Aorta (tissue), 5 donors: Measurements from ENCODE around the gene BMP3. TPM values are rescaled to one million over a fixed set of nuclear protein-coding genes. Genes with fewer than 3 reads are reported as not detected.

Experiments
- ATAC-seq: fragments of 200-7000 bp; cut with Tn5 transposase; one replicate; pipeline ENCODE4 v1.9.1; 2022; ENCODE audit warnings: moderate library complexity; ENCODE audit not compliant: low FRiP score
- DNase-seq, 2 donors: peaks; one replicate each; pipeline ENCODE4 v3.0.0-alpha.2; 2020
- H3K27ac ChIP-seq, 2 donors: one replicate each; pipeline ENCODE4 v1.5.1; 2013; ENCODE audit warnings: low read length in 2 of 2, mild to moderate bottlenecking in 2 of 2, moderate library complexity in 2 of 2, control low read depth in 1 of 2, inconsistent platforms in 1 of 2, low read depth in 1 of 2
- H3K27me3 ChIP-seq, 2 donors: one replicate each; pipeline ENCODE4 v1.6.1; 2013; ENCODE audit warnings: control low read depth in 1 of 2, low read length in 1 of 2, mild to moderate bottlenecking in 1 of 2, moderate library complexity in 1 of 2; ENCODE audit not compliant: insufficient read depth in 2 of 2, control insufficient read depth in 1 of 2
- H3K36me3 ChIP-seq, 2 donors: one replicate each; pipeline ENCODE4 v1.6.1; 2013; ENCODE audit warnings: control low read depth in 1 of 2, low read length in 1 of 2, mild to moderate bottlenecking in 1 of 2; ENCODE audit not compliant: insufficient read depth in 2 of 2, control insufficient read depth in 1 of 2
- H3K4me1 ChIP-seq, 2 donors: one replicate each; pipeline ENCODE4 v1.6.1; 2013; ENCODE audit warnings: low read length in 2 of 2, control low read depth in 1 of 2, mild to moderate bottlenecking in 1 of 2, moderate library complexity in 1 of 2; ENCODE audit not compliant: insufficient read depth in 2 of 2, control insufficient read depth in 1 of 2
- H3K4me3 ChIP-seq, 2 donors: one replicate each; pipeline ENCODE4 v1.5.1; 2013; ENCODE audit warnings: low read length in 2 of 2, control low read depth in 1 of 2, mild to moderate bottlenecking in 1 of 2
- H3K9me3 ChIP-seq: one replicate; pipeline ENCODE4 v1.6.1; 2013; ENCODE audit warnings: mild to moderate bottlenecking, low read length; ENCODE audit not compliant: control insufficient read depth
- WGBS, 2 donors: extraction: QIAGEN DNeasy Blood & Tissue Kit; methylation state at CpG; one replicate each; pipeline ENCODE4 v1.1.7; 2013; 5-methylcytosine and 5-hydroxymethylcytosine counted together
- intact Hi-C, 2 donors: fragments of 100-400 bp; cut with DNase I; formaldehyde crosslinking; loops; one replicate each; pipeline versions ENCODE4 v1.14.2 to v1.15.0; 2022
- polyA plus RNA-seq, 2 donors: library from polyadenylated mRNA; stranded (reverse); fragments of 200-250 nt; gene quantifications; one replicate each; pipeline ENCODE4 v1.2.3, GENCODE V29; 2013
- total RNA-seq, 2 donors: library from RNA; stranded (reverse); fragmentation: NEBNext Ultra II Directional; extraction: Animal tissue kit (Norgen Biotek cat#: 25700); gene quantifications; one replicate each; pipeline ENCODE4 v1.2.1, GENCODE V29; 2021
- donor health status: healthy with polysubstance abuse.
- donor health status: Bipolar disorder and iron deficiency.
- donor health status: DM: no; HTN: no; CAD: no.
- donor health status: DM: no; HTN: no; CAD: no.
- donor health status: DM: yes; HTN: yes; CAD: no.

BMP3 gene
- total and polyA plus RNA-seq, 4 donors, result 0.19 to 1.3 (median 0.50) TPM; not detected in 1

DNA sequence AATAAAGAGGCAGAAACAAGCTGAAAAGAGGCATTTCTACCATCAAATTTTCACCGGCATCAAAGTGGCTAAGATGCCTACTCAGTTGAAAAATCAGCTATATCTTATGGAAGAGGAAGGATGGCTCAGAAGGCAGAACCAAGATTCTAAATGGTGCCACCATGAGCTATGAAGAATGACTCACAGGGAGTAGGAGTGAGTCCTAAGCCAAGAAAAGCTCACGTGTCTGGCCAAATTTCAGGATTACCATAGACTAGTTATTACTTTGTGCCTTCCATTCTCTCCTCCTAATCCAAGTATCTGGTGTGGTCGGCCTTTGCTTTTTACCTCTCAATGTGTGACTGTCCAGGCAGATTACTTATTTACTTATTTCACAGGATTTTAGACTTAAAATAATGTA lies 54.8 kb downstream of the BMP3 start:
- no peaks in the 10 kb centered on the region for H3K36me3 ChIP-seq
- ATAC-seq, result no peak
- DNase-seq, result no peak
- WGBS, 2 donors, result 72 to 73% methylated on average over 3 of the region's 3 CpGs
- H3K27me3 ChIP-seq, result no peaks in the 10 kb centered on the region
- H3K9me3 ChIP-seq, result no peaks in the 10 kb centered on the region
- intact Hi-C loops, result no loop called here
- H3K27ac ChIP-seq, result no peak overlapping the region
- no peaks in the 10 kb centered on the region for H3K4me1 ChIP-seq
- no peak overlapping the region for H3K4me3 ChIP-seq

DNA sequence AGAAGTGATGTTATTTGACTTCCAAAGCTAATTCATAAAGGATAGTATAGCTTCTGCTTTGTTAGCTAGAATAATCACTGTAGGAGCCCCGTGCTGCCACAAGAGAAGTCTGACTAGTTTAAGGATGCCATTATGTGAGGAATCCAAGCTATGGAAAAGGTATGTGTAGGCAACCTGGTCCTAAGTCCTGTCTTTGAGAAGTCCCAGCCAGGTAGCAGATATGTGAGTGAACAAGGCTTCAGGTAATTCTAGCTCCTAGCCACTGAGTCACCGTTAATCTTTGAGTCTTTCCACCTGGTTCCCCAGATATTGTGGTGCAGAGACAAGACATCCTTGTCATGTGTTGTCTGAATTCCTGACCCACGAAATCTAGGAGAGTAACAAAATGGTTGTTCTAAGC lies 55.5 kb downstream of the BMP3 start:
- H3K27ac ChIP-seq, result no peak overlapping the region
- H3K4me1 ChIP-seq, result no peaks in the 10 kb centered on the region
- H3K27me3 ChIP-seq, result no peaks in the 10 kb centered on the region
- H3K9me3 ChIP-seq, result no peaks in the 10 kb centered on the region
- no peak overlapping the region for H3K4me3 ChIP-seq
- intact Hi-C loops, result no loop called here
- no peak for DNase-seq
- ATAC-seq, result no peak
- WGBS, 2 donors, result 79 to 85% methylated on average over 3 of the region's 3 CpGs
- no peaks in the 10 kb centered on the region for H3K36me3 ChIP-seq

DNA sequence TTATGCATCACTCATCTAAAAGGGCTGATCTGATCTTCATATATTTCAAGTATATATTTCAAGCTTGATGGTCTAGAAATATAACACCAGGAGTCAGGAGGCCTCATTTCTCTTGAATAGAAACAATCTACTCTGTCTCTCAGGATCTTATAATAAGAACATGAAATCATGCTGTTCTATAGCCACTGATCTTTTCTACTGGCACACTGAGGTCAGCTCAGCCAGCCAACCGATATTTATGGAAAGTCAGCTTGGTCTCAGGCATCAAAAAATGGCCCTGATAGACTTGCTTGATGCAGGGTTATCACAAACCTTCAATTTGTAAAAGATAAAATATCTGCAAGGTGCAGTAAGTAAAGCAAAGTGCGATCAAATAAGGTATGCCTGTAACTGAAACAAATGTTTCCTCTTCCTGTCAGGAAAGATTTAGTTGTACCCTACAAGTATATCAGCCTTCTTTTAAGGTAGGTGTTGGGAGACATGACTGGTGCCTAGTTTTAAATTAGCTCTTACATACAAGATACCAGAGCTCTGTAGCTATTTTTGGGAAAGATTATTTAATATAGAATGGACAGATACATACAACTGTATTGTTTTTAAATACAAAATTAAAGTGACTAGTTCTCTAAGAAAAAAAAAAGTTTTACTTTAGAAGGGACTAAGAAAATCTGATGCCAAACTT lies 63.4 kb downstream of the BMP3 start:
- no peaks in the 10 kb centered on the region for H3K36me3 ChIP-seq
- no peak overlapping the region for H3K4me3 ChIP-seq
- H3K4me1 ChIP-seq, result no peaks in the 10 kb centered on the region
- intact Hi-C loops, result no loop called here
- WGBS, 2 donors, result 79 to 86% methylated on average over 2 of the region's 2 CpGs
- no peaks in the 10 kb centered on the region for H3K27me3 ChIP-seq
- no peak for DNase-seq
- H3K27ac ChIP-seq, result no peak overlapping the region
- no peaks in the 10 kb centered on the region for H3K9me3 ChIP-seq
- ATAC-seq, result no peak

DNA sequence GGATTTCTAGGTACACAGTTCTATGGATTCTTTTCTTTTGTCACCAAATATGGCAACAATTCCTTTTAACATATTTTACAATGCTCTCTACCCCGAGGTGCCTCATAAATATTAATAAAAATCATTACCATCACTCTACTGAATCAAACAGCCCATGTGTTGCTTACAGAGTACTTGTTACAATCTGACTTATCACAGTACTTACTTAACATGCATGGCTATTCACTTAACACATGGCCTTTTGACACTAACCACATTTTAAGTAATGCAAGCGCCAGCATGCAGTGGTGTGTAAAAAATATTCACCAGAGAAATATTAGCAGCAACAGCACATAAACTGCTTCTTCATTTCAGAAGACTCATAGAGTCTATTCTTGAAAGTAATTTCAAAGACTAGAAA lies 64.9 kb downstream of the BMP3 start:
- H3K4me1 ChIP-seq, result no peaks in the 10 kb centered on the region
- no peak overlapping the region for H3K4me3 ChIP-seq
- no peak for ATAC-seq
- intact Hi-C loops, result no loop called here
- no peaks in the 10 kb centered on the region for H3K9me3 ChIP-seq
- 49 to 57% methylated on average over 2 of the region's 2 CpGs for WGBS, 2 donors
- no peaks in the 10 kb centered on the region for H3K27me3 ChIP-seq
- H3K27ac ChIP-seq, result no peak overlapping the region
- no peaks in the 10 kb centered on the region for H3K36me3 ChIP-seq
- DNase-seq, result no peak

DNA sequence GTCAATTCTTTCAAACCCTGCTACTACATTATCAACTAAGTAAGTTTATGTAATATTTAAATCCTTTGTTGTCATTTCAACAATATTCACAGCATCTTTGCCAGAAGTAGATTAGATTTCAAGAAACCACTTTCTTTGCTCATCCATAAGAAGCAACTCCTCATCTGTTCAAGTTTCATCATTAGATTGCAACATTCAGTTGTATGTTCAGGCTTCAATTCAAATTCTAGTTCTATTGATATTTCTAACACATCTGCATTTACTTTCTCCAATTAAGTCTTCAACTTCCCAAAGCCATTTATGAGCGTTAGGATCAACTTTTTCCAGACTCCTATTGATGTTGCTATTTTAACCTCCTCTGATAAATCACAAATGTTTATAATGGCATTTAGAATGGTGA lies 66.1 kb downstream of the BMP3 start:
- Histone ChIP-seq H3K27ac (no peak overlapping the region), H3K36me3 (no peaks in the 10 kb centered on the region), H3K27me3 (no peaks in the 10 kb centered on the region), H3K4me1 (no peaks in the 10 kb centered on the region), H3K9me3 (no peaks in the 10 kb centered on the region), H3K4me3 (no peak overlapping the region)
- ATAC-seq, result no peak
- WGBS, 2 donors, result 45 to 58% methylated on average over 1 of the region's 1 CpG
- no peak for DNase-seq
- intact Hi-C loops, result no loop called here

DNA sequence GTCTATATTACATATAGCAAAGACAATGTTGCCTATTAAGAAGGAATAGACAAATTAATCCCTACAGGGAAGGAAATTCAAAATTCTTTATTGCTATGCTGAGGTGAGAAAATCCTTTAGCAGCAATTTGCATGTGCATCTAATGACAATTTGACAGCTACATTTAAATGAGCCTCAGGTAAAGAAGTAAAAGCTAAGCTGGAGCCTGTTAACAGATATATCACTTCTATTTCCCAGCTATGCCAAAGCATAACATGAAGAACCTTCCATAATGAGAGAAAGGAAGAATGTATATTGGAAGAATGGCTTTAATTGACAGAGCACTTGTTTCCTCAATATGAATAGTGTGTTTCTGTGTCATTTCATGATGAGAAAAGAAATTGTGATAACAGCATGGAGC lies 71.6 kb downstream of the BMP3 start:
- Histone ChIP-seq H3K27me3 (no peaks in the 10 kb centered on the region), H3K4me3 (no peak overlapping the region), H3K4me1 (no peaks in the 10 kb centered on the region), H3K36me3 (no peaks in the 10 kb centered on the region), H3K27ac (no peak overlapping the region), H3K9me3 (no peaks in the 10 kb centered on the region)
- intact Hi-C loops, result no loop called here
- no peak for DNase-seq
- ATAC-seq, result no peak

DNA sequence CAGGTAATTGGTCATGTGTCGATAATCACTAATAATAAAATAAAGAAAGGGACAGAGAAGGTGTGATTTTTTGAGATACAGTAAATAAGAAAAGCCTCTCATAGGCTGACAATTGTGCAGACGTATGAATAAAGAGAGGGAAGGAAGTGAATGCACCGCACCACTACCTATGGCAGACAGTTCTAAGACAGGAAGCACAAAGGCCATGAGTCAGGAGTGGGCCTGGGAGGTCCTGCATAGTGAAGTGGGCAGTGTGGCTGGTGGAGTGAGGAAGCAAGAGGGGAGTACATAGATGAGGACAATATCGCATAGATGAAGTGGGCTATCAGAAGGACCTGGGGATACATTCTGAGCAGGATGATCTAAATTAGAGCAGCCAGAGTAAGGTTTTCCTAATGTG lies 75.6 kb downstream of the BMP3 start:
- ATAC-seq (no peak), DNase-seq (no peak)
- no peaks in the 10 kb centered on the region for H3K4me1 ChIP-seq
- no peaks in the 10 kb centered on the region for H3K36me3 ChIP-seq
- H3K27ac ChIP-seq, result no peak overlapping the region
- 84 to 89% methylated on average over 4 of the region's 4 CpGs for WGBS, 2 donors
- H3K4me3 ChIP-seq, result no peak overlapping the region
- intact Hi-C loops, result no loop called here
- H3K27me3 ChIP-seq, result no peaks in the 10 kb centered on the region
- peaks cover 2% of the 10 kb centered on the region for H3K9me3 ChIP-seq

Other genes starting within 250 kb of the BMP3 start
- gene PRKG2, start 184.5 kb downstream of the BMP3 start, total RNA-seq, result under 1 TPM; 0.23 to 0.24 TPM
- 1 to 10 TPM in 1 of 2 donors, under 1 TPM in 1; 0.13 to 2.5 TPM for gene PRKG2, start 184.5 kb downstream of the BMP3 start, polyA plus RNA-seq